Astrocyte (in vitro differentiated cells and primary cell): ENCODE measurements around the gene ZNF716.

Experiments used
- CTCF ChIP-seq: IDR thresholded peaks from 2 replicates; pipeline ENCODE4 v1.5.1; 2011; ENCODE audit warnings: low read depth, mild to moderate bottlenecking, inconsistent platforms, low read length, moderate library complexity; ENCODE audit not compliant: insufficient read depth
- EZH2 ChIP-seq: IDR thresholded peaks from 2 replicates; pipeline ENCODE4 v1.6.1; 2012; ENCODE audit warnings: mild to moderate bottlenecking, low read length, inconsistent platforms; ENCODE audit not compliant: insufficient read depth

GRCh38 chr7:57438244-57438643 lies 11.7 kb upstream of the ZNF716 start:
- no peak for TF ChIP-seq CTCF
- TF ChIP-seq EZH2: no peak
